Trophoblast cell (in vitro differentiated cells and primary cell): Measurements from ENCODE around the gene ARHGEF11.

Experiments used
- DNase-seq, 2 donors: peaks; one replicate each; pipeline ENCODE4 v3.0.0-alpha.2; 2016
- H2AFZ ChIP-seq: 2 replicates; pipeline ENCODE4 v1.6.1; 2013; ENCODE audit warnings: low read length, moderate library complexity, mild to moderate bottlenecking; ENCODE audit not compliant: insufficient read depth, poor library complexity
- H2AK5ac ChIP-seq: 2 replicates; pipeline ENCODE4 v1.6.1; 2013; ENCODE audit warnings: mild to moderate bottlenecking, low read length
- H2BK120ac ChIP-seq: 2 replicates; pipeline ENCODE4 v1.6.1; 2013; ENCODE audit warnings: low read length, mild to moderate bottlenecking, moderate library complexity; ENCODE audit not compliant: insufficient read depth, poor library complexity
- H2BK12ac ChIP-seq: 2 replicates; pipeline ENCODE4 v1.6.1; 2013; ENCODE audit warnings: mild to moderate bottlenecking, low read length, moderate library complexity
- H2BK5ac ChIP-seq: 2 replicates; pipeline ENCODE4 v1.6.1; 2013; ENCODE audit warnings: low read length, low read depth, moderate library complexity, mild to moderate bottlenecking; ENCODE audit not compliant: poor library complexity
- H3K14ac ChIP-seq: 2 replicates; pipeline ENCODE4 v1.6.1; 2013; ENCODE audit warnings: mild to moderate bottlenecking, low read length
- H3K18ac ChIP-seq: 2 replicates; pipeline ENCODE4 v1.6.1; 2013; ENCODE audit warnings: mild to moderate bottlenecking, low read length
- H3K23ac ChIP-seq: 2 replicates; pipeline ENCODE4 v1.6.1; 2013; ENCODE audit warnings: low read length
- H3K27ac ChIP-seq: 2 replicates; pipeline ENCODE4 v1.5.1; 2013; ENCODE audit warnings: low read depth, mild to moderate bottlenecking, inconsistent platforms, low read length, moderate library complexity
- H3K27me3 ChIP-seq: 2 replicates; pipeline ENCODE4 v1.6.1; 2013; ENCODE audit warnings: inconsistent platforms, mild to moderate bottlenecking, low read length, moderate library complexity; ENCODE audit not compliant: insufficient read depth
- H3K36me3 ChIP-seq, 2 experiments: 1 replicate in 1 of 2; 2 replicates in 1 of 2; pipeline ENCODE4 v1.6.1; 2013; ENCODE audit warnings: low read length in 2 of 2, mild to moderate bottlenecking in 2 of 2, moderate library complexity in 1 of 2; ENCODE audit not compliant: insufficient read depth in 2 of 2, control insufficient read depth in 1 of 2
- H3K4ac ChIP-seq: 2 replicates; pipeline ENCODE4 v1.6.1; 2013; ENCODE audit warnings: low read depth, mild to moderate bottlenecking, low read length, moderate library complexity
- H3K4me1 ChIP-seq, 2 experiments: 1 replicate in 1 of 2; 2 replicates in 1 of 2; pipeline ENCODE4 v1.6.1; 2013; ENCODE audit warnings: low read length in 2 of 2, mild to moderate bottlenecking in 2 of 2, moderate library complexity in 1 of 2; ENCODE audit not compliant: insufficient read depth in 2 of 2, control insufficient read depth in 1 of 2
- H3K4me2 ChIP-seq: 2 replicates; pipeline ENCODE4 v1.6.1; 2013; ENCODE audit warnings: inconsistent platforms, mild to moderate bottlenecking, low read length, moderate library complexity
- H3K4me3 ChIP-seq: 2 replicates; pipeline ENCODE4 v1.5.1; 2013; ENCODE audit warnings: mild to moderate bottlenecking, low read depth, low read length, inconsistent platforms
- H3K79me1 ChIP-seq: one replicate; pipeline ENCODE4 v1.6.1; 2013; ENCODE audit warnings: low read length
- H3K79me2 ChIP-seq: 2 replicates; pipeline ENCODE4 v1.6.1; 2013; ENCODE audit warnings: low read length, mild to moderate bottlenecking; ENCODE audit not compliant: control insufficient read depth, insufficient read depth, poor library complexity
- H3K9ac ChIP-seq: 2 replicates; pipeline ENCODE4 v1.6.1; 2013; ENCODE audit warnings: mild to moderate bottlenecking, low read length
- H3K9me3 ChIP-seq: 2 replicates; pipeline ENCODE4 v1.6.1; 2013; ENCODE audit warnings: low read depth, mild to moderate bottlenecking, control low read depth, inconsistent platforms, low read length; ENCODE audit not compliant: insufficient read depth
- H4K12ac ChIP-seq: 2 replicates; pipeline ENCODE4 v1.6.1; 2013; ENCODE audit warnings: low read depth, mild to moderate bottlenecking, low read length, moderate library complexity
- H4K8ac ChIP-seq: 2 replicates; pipeline ENCODE4 v1.6.1; 2013; ENCODE audit warnings: low read depth, mild to moderate bottlenecking, low read length, moderate library complexity
- H4K91ac ChIP-seq: one replicate; pipeline ENCODE4 v1.6.1; 2013; ENCODE audit warnings: low read depth, mild to moderate bottlenecking, low read length, moderate library complexity
- WGBS: extraction: QIAGEN DNeasy Blood & Tissue Kit; methylation state at CpG from one replicate; pipeline ENCODE4 v1.1.7; 2013; ENCODE audit warnings: missing lambda C conversion rate; ENCODE audit not compliant: insufficient read length, insufficient coverage; ENCODE audit errors: extremely low coverage; 5-methylcytosine and 5-hydroxymethylcytosine counted together

ARHGEF11 gene

DNA sequence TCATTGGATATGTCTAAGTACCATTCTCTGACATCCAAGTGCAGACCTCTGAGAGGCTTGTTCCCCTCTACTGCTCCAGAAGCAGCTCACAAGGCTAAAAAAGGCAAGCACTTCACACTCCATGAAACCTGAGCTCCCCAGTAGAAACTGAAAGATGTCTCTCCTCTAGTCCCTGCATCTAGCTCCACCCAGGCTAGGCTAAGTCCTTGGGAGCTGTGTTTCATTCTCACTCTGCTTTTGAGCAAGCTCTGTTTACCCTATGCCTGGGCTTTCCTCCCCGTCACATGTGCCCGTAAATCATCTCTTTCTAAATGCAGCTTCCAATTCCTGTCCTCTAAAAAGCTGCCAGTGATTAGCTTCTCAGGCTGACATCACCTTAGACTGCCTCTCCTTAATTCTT lies 86.1 kb downstream of the ARHGEF11 start:
- no CpG with 5 or more reads among the region's 2 CpGs for WGBS

GRCh38 chr1:156958247-156958714 lies 87.3 kb downstream of the ARHGEF11 start:
- Histone ChIP-seq H3K23ac (no peak overlapping the region), H3K27me3 (no peaks in the 10 kb centered on the region), H3K9ac (no peak overlapping the region), H4K12ac (no peak overlapping the region), H3K4ac (no peak overlapping the region), H2BK12ac (no peak overlapping the region), H2BK120ac (no peak overlapping the region), H3K4me3 (no peak overlapping the region), H3K36me3 (peaks cover 29 to 49% of the 10 kb centered on the region in 2 experiments), H3K79me2 (no peaks in the 10 kb centered on the region), H3K27ac (no peak overlapping the region), H2AFZ (no peak overlapping the region), H3K4me2 (no peak overlapping the region), H4K91ac (no peak overlapping the region), H3K18ac (no peak overlapping the region), H3K9me3 (no peaks in the 10 kb centered on the region), H2BK5ac (no peak overlapping the region), H3K79me1 (no peaks in the 10 kb centered on the region), H4K8ac (no peak overlapping the region), H3K14ac (no peak overlapping the region), H3K4me1 (peaks cover 5 to 6% of the 10 kb centered on the region in 2 experiments), H2AK5ac (no peak overlapping the region)
- no peak for DNase-seq
- WGBS: no CpG with 5 or more reads among the region's 2 CpGs

More for the DNA sequence above, 86.1 kb downstream of the ARHGEF11 start:
- H3K14ac ChIP-seq: no peak overlapping the region
- H3K4me2 ChIP-seq: no peak overlapping the region
- H2AFZ ChIP-seq: no peak overlapping the region
- no peak overlapping the region for H3K4me3 ChIP-seq
- H2BK12ac ChIP-seq: no peak overlapping the region
- no peak overlapping the region for H4K12ac ChIP-seq
- no peak overlapping the region for H3K27ac ChIP-seq
- H3K9ac ChIP-seq: no peak overlapping the region
- H3K23ac ChIP-seq: no peak overlapping the region
- H3K79me2 ChIP-seq: no peaks in the 10 kb centered on the region
- DNase-seq: no peak
- H2BK5ac ChIP-seq: no peak overlapping the region
- H3K36me3 ChIP-seq: peaks cover 29 to 50% of the 10 kb centered on the region in 2 experiments
- H3K18ac ChIP-seq: no peak overlapping the region
- no peaks in the 10 kb centered on the region for H3K27me3 ChIP-seq
- peaks cover 5 to 6% of the 10 kb centered on the region in 2 experiments for H3K4me1 ChIP-seq
- H2BK120ac ChIP-seq: no peak overlapping the region
- no peaks in the 10 kb centered on the region for H3K9me3 ChIP-seq
- no peaks in the 10 kb centered on the region for H3K79me1 ChIP-seq
- H4K8ac ChIP-seq: no peak overlapping the region
- H3K4ac ChIP-seq: no peak overlapping the region
- no peak overlapping the region for H2AK5ac ChIP-seq
- no peak overlapping the region for H4K91ac ChIP-seq

GRCh38 chr1:156957634-156958033 lies 87.9 kb downstream of the ARHGEF11 start:
- Histone ChIP-seq H3K79me1 (no peaks in the 10 kb centered on the region), H3K4me3 (no peak overlapping the region), H3K36me3 (peaks cover 24 to 48% of the 10 kb centered on the region in 2 experiments), H2BK5ac (no peak overlapping the region), H3K18ac (no peak overlapping the region), H2AFZ (no peak overlapping the region), H3K9me3 (no peaks in the 10 kb centered on the region), H4K8ac (no peak overlapping the region), H3K14ac (no peak overlapping the region), H4K91ac (no peak overlapping the region), H2BK12ac (no peak overlapping the region), H3K4me1 (peaks cover 5 to 6% of the 10 kb centered on the region in 2 experiments), H3K23ac (no peak overlapping the region), H3K27ac (no peak overlapping the region), H4K12ac (no peak overlapping the region), H3K79me2 (no peaks in the 10 kb centered on the region), H2BK120ac (no peak overlapping the region), H3K9ac (no peak overlapping the region), H3K4ac (no peak overlapping the region), H2AK5ac (no peak overlapping the region), H3K4me2 (no peak overlapping the region), H3K27me3 (no peaks in the 10 kb centered on the region)
- WGBS: no CpG with 5 or more reads among the region's 3 CpGs
- DNase-seq: peak in 1 of 2 donors; percentile 49

GRCh38 chr1:156956333-156956732 lies 89.2 kb downstream of the ARHGEF11 start:
- no peak overlapping the region for H3K27ac ChIP-seq
- H3K79me2 ChIP-seq: no peaks in the 10 kb centered on the region
- H2AK5ac ChIP-seq: no peak overlapping the region
- no peak overlapping the region for H4K8ac ChIP-seq
- H3K36me3 ChIP-seq: peaks cover 28 to 49% of the 10 kb centered on the region in 2 experiments
- no peak overlapping the region for H3K4ac ChIP-seq
- H2AFZ ChIP-seq: no peak overlapping the region
- no peak overlapping the region for H3K4me2 ChIP-seq
- H3K23ac ChIP-seq: no peak overlapping the region
- H2BK120ac ChIP-seq: no peak overlapping the region
- H3K27me3 ChIP-seq: no peaks in the 10 kb centered on the region
- no peak overlapping the region for H3K4me3 ChIP-seq
- no peak overlapping the region for H3K14ac ChIP-seq
- H3K9ac ChIP-seq: no peak overlapping the region
- H3K18ac ChIP-seq: no peak overlapping the region
- no peak overlapping the region for H2BK5ac ChIP-seq
- H3K4me1 ChIP-seq: peaks cover 5 to 6% of the 10 kb centered on the region in 2 experiments
- H3K9me3 ChIP-seq: no peaks in the 10 kb centered on the region
- no peak overlapping the region for H2BK12ac ChIP-seq
- H3K79me1 ChIP-seq: no peaks in the 10 kb centered on the region
- no peak overlapping the region for H4K91ac ChIP-seq
- WGBS: no CpG with 5 or more reads among the region's 10 CpGs
- no peak overlapping the region for H4K12ac ChIP-seq
- DNase-seq: no peak
